GM18505 (cell line): ENCODE results near the gene MAZ.
"Not testable (repeated sequence)": the region's sequence is repeated elsewhere in the genome, so short reads cannot be mapped to it uniquely, and the experiment has no call there.

Experiments
- ATAC-seq: cut with Tn5 transposase; IDR thresholded peaks from one replicate; pipeline ENCODE4 v1.9.1; 2021; ENCODE audit not compliant: unreplicated experiment
- POLR2A ChIP-seq: IDR thresholded peaks from 4 replicates; pipeline ENCODE4 v1.6.1; 2011; ENCODE audit warnings: borderline replicate concordance; ENCODE audit not compliant: insufficient read depth, insufficient read length; ENCODE audit errors: extremely low read depth

The MAZ gene

GRCh38 chr16:29806099-29806579 lies at the start of gene MAZ:
MAZ (plus strand) TSS chr16:29806529; CDS start chr16:29806702, 173 bp downstream.
- no peak for TF ChIP-seq POLR2A
- ATAC-seq, result no peak

GRCh38 chr16:29756654-29757053 lies 49.7 kb upstream of the MAZ start:
- no peak for ATAC-seq
- TF ChIP-seq POLR2A, result no peak

GRCh38 chr16:29757086-29757485 lies 49.2 kb upstream of the MAZ start:
- not testable (repeated sequence) for ATAC-seq

- no peak for ATAC-seq
- no peak for TF ChIP-seq POLR2A
These were observed 48.3 kb upstream of the MAZ start for GRCh38 chr16:29757950-29758466.

- ATAC-seq, result no peak
- TF ChIP-seq POLR2A, result no peak
These were observed 45.6 kb upstream of the MAZ start for GRCh38 chr16:29760567-29761279.

GRCh38 chr16:29761280-29761651 lies 45.1 kb upstream of the MAZ start:
- ATAC-seq, result not testable (repeated sequence)

- TF ChIP-seq POLR2A, result no peak
These were observed 44.4 kb upstream of the MAZ start for GRCh38 chr16:29761882-29762281.

GRCh38 chr16:29763326-29763725 lies 43.0 kb upstream of the MAZ start:
- ATAC-seq, result no peak

More at GRCh38 chr16:29761882-29762281, 44.4 kb upstream of the MAZ start:
- no peak for ATAC-seq

GRCh38 chr16:29765167-29766032 lies 40.9 kb upstream of the MAZ start:
- ATAC-seq, result no peak
- TF ChIP-seq POLR2A, result no peak

More at GRCh38 chr16:29763326-29763725, 43.0 kb upstream of the MAZ start:
- TF ChIP-seq POLR2A, result no peak

- TF ChIP-seq POLR2A, result no peak
- no peak for ATAC-seq
These were observed 39.8 kb upstream of the MAZ start for GRCh38 chr16:29766571-29766970.

GRCh38 chr16:29767062-29767461 lies 39.3 kb upstream of the MAZ start:
- no peak for ATAC-seq
- no peak for TF ChIP-seq POLR2A

GRCh38 chr16:29769507-29769906 lies 36.8 kb upstream of the MAZ start:
- TF ChIP-seq POLR2A, result no peak

GRCh38 chr16:29770250-29770929 lies 35.9 kb upstream of the MAZ start:
- ATAC-seq, result no peak

More at GRCh38 chr16:29769507-29769906, 36.8 kb upstream of the MAZ start:
- no peak for ATAC-seq

GRCh38 chr16:29772330-29772729 lies 34.0 kb upstream of the MAZ start:
- not testable (repeated sequence) for ATAC-seq

More at GRCh38 chr16:29770250-29770929, 35.9 kb upstream of the MAZ start:
- TF ChIP-seq POLR2A, result no peak
